Measurements from ENCODE around the gene HTT. TPM values are rescaled to one million over a fixed set of nuclear protein-coding genes. Genes with fewer than 3 reads are reported as not detected.

The HTT gene
- total and polyA plus RNA-seq, 2 of the 8 experiments (the other 6 are each of a cell fraction or from before 2014, with no cell fraction given): 24.0 to 71.0 TPM

GRCh38 chr4:3067473-3068001 is 6.9 kb upstream of the HTT start:
- Histone ChIP-seq H3K36me3 (ENCODE audit: control insufficient read depth in 2 of 4, insufficient read depth in 4 of 4, low read length in 3 of 4) (no peaks in the 10 kb centered on the region), H3K23ac (ENCODE audit: insufficient read length) (no peak overlapping the region), H2BK120ac (replicated peaks; ENCODE audit: low read depth, low read length) (no peak overlapping the region), H3K27me3 (replicated peaks in 1 of 4; ENCODE audit: control insufficient read depth in 3 of 4, extremely low read depth in 1 of 4, insufficient read depth in 3 of 4, low read length in 3 of 4) (no peaks in the 10 kb centered on the region), H3K9ac (replicated peaks in 1 of 4; ENCODE audit: extremely low read depth in 1 of 4, low read depth in 3 of 4, low read length in 3 of 4) (no peak overlapping the region), H4K8ac (ENCODE audit: extremely low read depth, insufficient read depth, low read length) (no peak overlapping the region), H2BK20ac (ENCODE audit: low read length) (no peak overlapping the region), H3K27ac (ENCODE audit: low read depth, low read length) (no peak overlapping the region), H3K4me3 (ENCODE audit: extremely low read depth in 1 of 4, insufficient read depth in 2 of 4, low read depth in 3 of 4, low read length in 4 of 4) (no peak overlapping the region), H3K79me1 (ENCODE audit: low read depth, low read length) (no peaks in the 10 kb centered on the region), H2BK12ac (ENCODE audit: low read depth, low read length) (no peak overlapping the region), H4K20me1 (replicated peaks in 1 of 2; ENCODE audit: control insufficient read depth in 1 of 2, insufficient read depth in 2 of 2, low read length in 2 of 2) (no peaks in the 10 kb centered on the region), H4K91ac (replicated peaks; ENCODE audit: insufficient read length, low read length) (no peak overlapping the region), H2AK5ac (ENCODE audit: low read depth, low read length) (no peak overlapping the region), H3K9me3 (ENCODE audit: insufficient read depth in 2 of 2, low read depth in 1 of 2, low read length in 1 of 2) (no peaks in the 10 kb centered on the region), H3K4me2 (ENCODE audit: insufficient read depth in 1 of 2, low read depth in 2 of 2, low read length in 2 of 2) (no peak overlapping the region), H3K4me1 (replicated peaks in 1 of 4; ENCODE audit: control insufficient read depth in 3 of 4, insufficient read depth in 4 of 4, low read length in 3 of 4) (no peaks in the 10 kb centered on the region), H3K4ac (replicated peaks; ENCODE audit: insufficient read length, low read depth, low read length) (no peak overlapping the region), H3K23me2 (ENCODE audit: low read depth, low read length) (no peaks in the 10 kb centered on the region), H2BK5ac (ENCODE audit: low read depth, low read length) (no peak overlapping the region), H2AFZ (ENCODE audit: low read length) (no peak overlapping the region), H3K18ac (ENCODE audit: extremely low read depth, low read length) (no peak overlapping the region), H3K56ac (replicated peaks; ENCODE audit: insufficient read length, low read depth, low read length) (no peak overlapping the region), H3K14ac (ENCODE audit: insufficient read length) (no peak overlapping the region), H4K5ac (ENCODE audit: insufficient read length, low read depth, low read length) (no peak overlapping the region), H3K79me2 (ENCODE audit: control insufficient read depth in 1 of 2, insufficient read depth in 2 of 2, low read length in 2 of 2) (no peaks in the 10 kb centered on the region), H2BK15ac (ENCODE audit: low read length) (no peak overlapping the region)
- CTCF ChIA-PET (ENCODE audit: partially characterized antibody): no interaction called here
- FAIRE-seq (no peak), DNase-seq (ENCODE audit: low read depth in 1 of 2, low spot score in 2 of 2) (no peak)
- POLR2A ChIA-PET (ENCODE audit: partially characterized antibody): no interaction called here
- WGBS, 2 experiments (ENCODE audit: extremely low coverage in 1 of 2, insufficient coverage in 1 of 2, insufficient read length in 1 of 2, insufficient replicate concordance in 2 of 2, low coverage in 1 of 2, low lambda C conversion rate in 2 of 2, missing lambda C conversion rate in 1 of 2): 89% methylated on average over 6 of the region's 6 CpGs; no CpG with 5 or more reads in 1 of the 2 experiments
- TF ChIP-seq SIX5 (IDR thresholded peaks at IDR 0.05; ENCODE audit: low read depth, low read length) (no peak), KDM5A (IDR thresholded peaks at IDR 0.05; ENCODE audit: low read length) (no peak), GTF2F1 (IDR thresholded peaks at IDR 0.05; ENCODE audit: borderline replicate concordance, low read depth, low read length) (no peak), CTBP2 (IDR thresholded peaks at IDR 0.05; ENCODE audit: borderline replicate concordance, insufficient read depth, insufficient read length, low read length) (no peak), RNF2 (IDR thresholded peaks at IDR 0.05; ENCODE audit: borderline replicate concordance, low read depth, low read length, missing control alignments, poor library complexity, severe bottlenecking) (no peak), CEBPB (IDR thresholded peaks at IDR 0.05; ENCODE audit: low read depth, low read length) (no peak), RXRA (IDR thresholded peaks at IDR 0.05; ENCODE audit: insufficient read depth, low read depth, low read length) (no peak), CREB1 (IDR thresholded peaks at IDR 0.05) (no peak), TAF1 (IDR thresholded peaks at IDR 0.05; ENCODE audit: low read depth, low read length) (no peak), KDM4A (IDR thresholded peaks at IDR 0.05; ENCODE audit: low read depth, low read length, severe bottlenecking) (no peak), JUND (IDR thresholded peaks at IDR 0.05; ENCODE audit: low read length) (no peak), RFX5 (IDR thresholded peaks at IDR 0.05; ENCODE audit: borderline replicate concordance, low read depth, low read length) (no peak), NANOG (IDR thresholded peaks at IDR 0.05; ENCODE audit: insufficient read depth, low read depth, low read length, poor library complexity, severe bottlenecking) (no peak)
